Measurements from ENCODE around the gene EXOC1.

Gene EXOC1, protein sequence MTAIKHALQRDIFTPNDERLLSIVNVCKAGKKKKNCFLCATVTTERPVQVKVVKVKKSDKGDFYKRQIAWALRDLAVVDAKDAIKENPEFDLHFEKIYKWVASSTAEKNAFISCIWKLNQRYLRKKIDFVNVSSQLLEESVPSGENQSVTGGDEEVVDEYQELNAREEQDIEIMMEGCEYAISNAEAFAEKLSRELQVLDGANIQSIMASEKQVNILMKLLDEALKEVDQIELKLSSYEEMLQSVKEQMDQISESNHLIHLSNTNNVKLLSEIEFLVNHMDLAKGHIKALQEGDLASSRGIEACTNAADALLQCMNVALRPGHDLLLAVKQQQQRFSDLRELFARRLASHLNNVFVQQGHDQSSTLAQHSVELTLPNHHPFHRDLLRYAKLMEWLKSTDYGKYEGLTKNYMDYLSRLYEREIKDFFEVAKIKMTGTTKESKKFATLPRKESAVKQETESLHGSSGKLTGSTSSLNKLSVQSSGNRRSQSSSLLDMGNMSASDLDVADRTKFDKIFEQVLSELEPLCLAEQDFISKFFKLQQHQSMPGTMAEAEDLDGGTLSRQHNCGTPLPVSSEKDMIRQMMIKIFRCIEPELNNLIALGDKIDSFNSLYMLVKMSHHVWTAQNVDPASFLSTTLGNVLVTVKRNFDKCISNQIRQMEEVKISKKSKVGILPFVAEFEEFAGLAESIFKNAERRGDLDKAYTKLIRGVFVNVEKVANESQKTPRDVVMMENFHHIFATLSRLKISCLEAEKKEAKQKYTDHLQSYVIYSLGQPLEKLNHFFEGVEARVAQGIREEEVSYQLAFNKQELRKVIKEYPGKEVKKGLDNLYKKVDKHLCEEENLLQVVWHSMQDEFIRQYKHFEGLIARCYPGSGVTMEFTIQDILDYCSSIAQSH

GRCh38 chr4:55853484-55854046, at the start of gene EXOC1:
EXOC1 (plus strand) TSS chr4:55853648; CDS start chr4:55858324, 4,676 bp downstream.
- TF ChIP-seq, protein P1, sequence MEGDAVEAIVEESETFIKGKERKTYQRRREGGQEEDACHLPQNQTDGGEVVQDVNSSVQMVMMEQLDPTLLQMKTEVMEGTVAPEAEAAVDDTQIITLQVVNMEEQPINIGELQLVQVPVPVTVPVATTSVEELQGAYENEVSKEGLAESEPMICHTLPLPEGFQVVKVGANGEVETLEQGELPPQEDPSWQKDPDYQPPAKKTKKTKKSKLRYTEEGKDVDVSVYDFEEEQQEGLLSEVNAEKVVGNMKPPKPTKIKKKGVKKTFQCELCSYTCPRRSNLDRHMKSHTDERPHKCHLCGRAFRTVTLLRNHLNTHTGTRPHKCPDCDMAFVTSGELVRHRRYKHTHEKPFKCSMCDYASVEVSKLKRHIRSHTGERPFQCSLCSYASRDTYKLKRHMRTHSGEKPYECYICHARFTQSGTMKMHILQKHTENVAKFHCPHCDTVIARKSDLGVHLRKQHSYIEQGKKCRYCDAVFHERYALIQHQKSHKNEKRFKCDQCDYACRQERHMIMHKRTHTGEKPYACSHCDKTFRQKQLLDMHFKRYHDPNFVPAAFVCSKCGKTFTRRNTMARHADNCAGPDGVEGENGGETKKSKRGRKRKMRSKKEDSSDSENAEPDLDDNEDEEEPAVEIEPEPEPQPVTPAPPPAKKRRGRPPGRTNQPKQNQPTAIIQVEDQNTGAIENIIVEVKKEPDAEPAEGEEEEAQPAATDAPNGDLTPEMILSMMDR (IDR thresholded peaks at IDR 0.05; ENCODE audit: control insufficient read depth, extremely low read depth, insufficient read depth) = no peak
- H3K4me3 ChIP-seq (ENCODE audit: low read depth, low read length) = peak within 1 kb of the TSS; percentile 96
- DNase-seq (ENCODE audit: low read depth) = peak; percentile 85

- no peak overlapping the region for H3K4me3 ChIP-seq (ENCODE audit: low read depth, low read length)
- no peak for DNase-seq (ENCODE audit: low read depth)
- TF ChIP-seq, protein P1 (IDR thresholded peaks at IDR 0.05; ENCODE audit: control insufficient read depth, extremely low read depth, insufficient read depth) = no peak
Measured at GRCh38 chr4:55807556-55807955, 45.9 kb upstream of the EXOC1 start.

GRCh38 chr4:55808186-55808585, 45.3 kb upstream of the EXOC1 start:
- no peak overlapping the region for H3K4me3 ChIP-seq (ENCODE audit: low read depth, low read length)
- TF ChIP-seq, protein P1 (IDR thresholded peaks at IDR 0.05; ENCODE audit: control insufficient read depth, extremely low read depth, insufficient read depth) = no peak
- no peak for DNase-seq (ENCODE audit: low read depth)

DNA sequence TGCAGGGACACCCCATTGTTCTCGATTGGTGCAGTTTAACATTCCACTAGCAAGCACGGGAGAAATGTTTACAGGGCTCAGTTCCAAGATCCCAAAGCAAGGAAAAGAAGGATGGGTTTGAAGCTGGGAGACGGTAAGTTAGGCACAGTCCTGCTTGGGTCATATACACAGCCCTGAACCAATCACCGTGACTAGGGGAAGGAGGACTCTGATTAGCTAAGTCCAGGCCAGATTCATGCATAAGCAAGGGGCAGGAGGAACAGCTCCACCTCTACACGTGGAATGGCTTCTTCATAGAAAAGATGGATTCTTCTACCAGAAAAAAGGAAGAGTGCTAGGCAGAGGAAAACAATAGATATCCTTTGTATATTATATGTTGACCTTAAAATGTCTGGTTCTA, 44.8 kb upstream of the EXOC1 start:
- no peak overlapping the region for H3K4me3 ChIP-seq (ENCODE audit: low read depth, low read length)
- DNase-seq (ENCODE audit: low read depth) = no peak
- TF ChIP-seq, protein P1 (IDR thresholded peaks at IDR 0.05; ENCODE audit: control insufficient read depth, extremely low read depth, insufficient read depth) = no peak

DNA sequence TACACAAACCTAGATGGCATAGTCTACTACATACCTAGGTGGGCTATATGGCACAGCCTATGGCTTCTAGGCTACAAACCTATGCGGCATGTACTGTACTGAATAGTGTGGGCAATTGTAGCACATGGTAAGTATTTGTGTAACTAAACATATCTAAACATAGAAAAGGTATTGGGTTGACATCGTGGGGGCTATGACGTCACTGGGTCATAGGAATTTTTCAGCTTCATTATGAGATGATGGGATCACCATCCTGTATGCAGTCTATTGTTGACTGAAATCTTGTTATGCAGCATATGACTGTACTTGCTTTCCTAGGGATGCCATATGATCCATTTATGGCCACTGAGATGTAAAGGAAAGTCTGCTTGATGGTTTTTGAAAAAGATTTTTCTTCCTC, 35.8 kb upstream of the EXOC1 start:
- TF ChIP-seq, protein P1 (IDR thresholded peaks at IDR 0.05; ENCODE audit: control insufficient read depth, extremely low read depth, insufficient read depth) = no peak
- H3K4me3 ChIP-seq (ENCODE audit: low read depth, low read length) = no peak overlapping the region
- DNase-seq (ENCODE audit: low read depth) = no peak

- TF ChIP-seq, protein P1 (IDR thresholded peaks at IDR 0.05; ENCODE audit: control insufficient read depth, extremely low read depth, insufficient read depth) = no peak
- no peak within 1 kb of the TSS for H3K4me3 ChIP-seq (ENCODE audit: low read depth, low read length)
- DNase-seq (ENCODE audit: low read depth) = no peak
Measured at GRCh38 chr4:55819634-55820033, 33.8 kb upstream of the EXOC1 start, which contains the start of gene EXOC1L. EXOC1L (plus strand) TSS chr4:55819790; CDS start chr4:55820027, 237 bp downstream.

Data from LNCaP clone FGC (cell line).